ENCODE data around the gene ASPN. TPM values are rescaled to one million over a fixed set of nuclear protein-coding genes. Genes with fewer than 3 reads are reported as not detected.

Gene ASPN
- total and polyA plus RNA-seq, 9 of the 15 experiments (the other 6 are each of a cell fraction or from before 2014, with no cell fraction given): 0.03 to 0.07 TPM; not detected in 7

DNA sequence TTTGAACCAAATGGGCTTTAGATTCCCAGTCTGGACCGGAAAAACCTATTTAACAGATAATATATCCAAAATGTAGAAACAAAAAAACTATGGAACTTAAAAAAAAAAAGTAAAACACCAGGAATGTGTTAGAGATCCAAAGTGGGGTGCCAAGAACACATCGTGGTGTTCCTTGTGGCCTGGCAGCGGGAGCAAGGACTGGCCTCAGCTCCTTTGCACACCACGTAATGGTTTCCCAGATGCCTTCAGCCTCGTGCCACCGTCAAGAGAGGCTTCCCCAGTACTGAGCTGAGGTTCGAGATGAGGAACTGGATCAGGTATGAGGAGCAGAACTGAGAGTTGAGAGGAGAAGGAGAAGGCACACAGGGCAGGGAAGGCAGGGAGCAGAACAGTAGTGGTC, 3.5 kb downstream of the ASPN start:
- POLR2A ChIA-PET: no interaction called here
- no TSS peak for BruUV-seq (replicated peaks)

More for the DNA sequence above, 3.5 kb downstream of the ASPN start:
- in situ Hi-C loops (cut with MboI): no loop called here
- DNase-seq (ENCODE audit: extremely low read depth in 1 of 4, low spot score in 3 of 4) (no peak), FAIRE-seq (no peak), ATAC-seq (no peak)
- Histone ChIP-seq H3K27me3 (ENCODE audit: control insufficient read depth in 2 of 2, insufficient read depth in 2 of 2, low read length in 2 of 2) (no peaks in the 10 kb centered on the region), H2AFZ (ENCODE audit: low read depth, low read length) (no peak overlapping the region), H3K4me1 (replicated peaks in 1 of 2; ENCODE audit: control insufficient read depth in 2 of 2, insufficient read depth in 2 of 2, low read length in 2 of 2) (no peaks in the 10 kb centered on the region; a peak in 1 of 5 replicates), H3K36me3 (ENCODE audit: control insufficient read depth, insufficient read depth, low read length) (no peaks in the 10 kb centered on the region), H3K4me2 (ENCODE audit: insufficient read depth, low read length) (no peak overlapping the region), H3K79me2 (ENCODE audit: control insufficient read depth, insufficient read depth, low read length) (no peaks in the 10 kb centered on the region), H3K4me3 (no peak overlapping the region), H3K9me1 (ENCODE audit: control insufficient read depth, insufficient read depth, low read length) (no peaks in the 10 kb centered on the region), H3K9me3 (replicated peaks; ENCODE audit: control insufficient read depth, insufficient read depth, low read depth, low read length) (no peaks in the 10 kb centered on the region), H4K20me1 (replicated peaks; ENCODE audit: control insufficient read depth, insufficient read depth, low read length) (no peaks in the 10 kb centered on the region), H3K9ac (ENCODE audit: insufficient read depth in 1 of 2, low read depth in 2 of 2, low read length in 2 of 2) (no peak overlapping the region), H3K27ac (ENCODE audit: extremely low read depth, low read depth, low read length) (no peak overlapping the region)
- 70% methylated on average over 6 of the region's 7 CpGs for WGBS (ENCODE audit: insufficient coverage, low coverage, missing lambda C conversion rate)
- CTCF ChIA-PET (ENCODE audit: low intra/inter-chr PET ratio): no interaction called here
- intact Hi-C loops (cut with micrococcal nuclease): no loop called here
- TF ChIP-seq CAMTA2 (CRISPR knock-in tag; conservative IDR thresholded peaks at IDR 0.05): no peak
- no peak for TF ChIP-seq CBFA2T2 (conservative IDR thresholded peaks at IDR 0.05)
- no peak for TF ChIP-seq CSDE1 (IDR thresholded peaks at IDR 0.05)
- TF ChIP-seq HMG20B (CRISPR knock-in tag; IDR thresholded peaks at IDR 0.05): no peak
- TF ChIP-seq, protein P1, sequence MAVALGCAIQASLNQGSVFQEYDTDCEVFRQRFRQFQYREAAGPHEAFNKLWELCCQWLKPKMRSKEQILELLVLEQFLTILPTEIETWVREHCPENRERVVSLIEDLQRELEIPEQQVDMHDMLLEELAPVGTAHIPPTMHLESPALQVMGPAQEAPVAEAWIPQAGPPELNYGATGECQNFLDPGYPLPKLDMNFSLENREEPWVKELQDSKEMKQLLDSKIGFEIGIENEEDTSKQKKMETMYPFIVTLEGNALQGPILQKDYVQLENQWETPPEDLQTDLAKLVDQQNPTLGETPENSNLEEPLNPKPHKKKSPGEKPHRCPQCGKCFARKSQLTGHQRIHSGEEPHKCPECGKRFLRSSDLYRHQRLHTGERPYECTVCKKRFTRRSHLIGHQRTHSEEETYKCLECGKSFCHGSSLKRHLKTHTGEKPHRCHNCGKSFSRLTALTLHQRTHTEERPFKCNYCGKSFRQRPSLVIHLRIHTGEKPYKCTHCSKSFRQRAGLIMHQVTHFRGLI (CRISPR knock-in tag; IDR thresholded peaks at IDR 0.05): no peak
- no peak for TF ChIP-seq MAFK (IDR thresholded peaks at IDR 0.05; ENCODE audit: low read length)
- TF ChIP-seq, protein P2, sequence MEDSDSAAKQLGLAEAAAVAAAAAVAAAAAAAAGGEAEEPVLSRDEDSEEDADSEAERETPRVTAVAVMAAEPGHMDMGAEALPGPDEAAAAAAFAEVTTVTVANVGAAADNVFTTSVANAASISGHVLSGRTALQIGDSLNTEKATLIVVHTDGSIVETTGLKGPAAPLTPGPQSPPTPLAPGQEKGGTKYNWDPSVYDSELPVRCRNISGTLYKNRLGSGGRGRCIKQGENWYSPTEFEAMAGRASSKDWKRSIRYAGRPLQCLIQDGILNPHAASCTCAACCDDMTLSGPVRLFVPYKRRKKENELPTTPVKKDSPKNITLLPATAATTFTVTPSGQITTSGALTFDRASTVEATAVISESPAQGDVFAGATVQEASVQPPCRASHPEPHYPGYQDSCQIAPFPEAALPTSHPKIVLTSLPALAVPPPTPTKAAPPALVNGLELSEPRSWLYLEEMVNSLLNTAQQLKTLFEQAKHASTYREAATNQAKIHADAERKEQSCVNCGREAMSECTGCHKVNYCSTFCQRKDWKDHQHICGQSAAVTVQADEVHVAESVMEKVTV (CRISPR knock-in tag; IDR thresholded peaks at IDR 0.05): no peak

Data from K562 (cell line).